Loucy (cell line): ENCODE data around the gene EEFSEC.
A peak's percentile ranks its signal among the peaks of the same experiment; 100 is the strongest.

Source experiments
- H2AFZ ChIP-seq: fragments of 200-600 bp; sonication (generic); 2 replicates; pipeline ENCODE4 v1.6.0; 2016; ENCODE audit warnings: antibody characterized with exemption, mild to moderate bottlenecking, low read length, moderate library complexity
- H3F3A ChIP-seq: fragments of 200-600 bp; 2 replicates; pipeline ENCODE4 v1.6.0; 2016; ENCODE audit warnings: antibody characterized with exemption, low read depth, mild to moderate bottlenecking
- H3K27me3 ChIP-seq: fragments of 200-600 bp; sonication (generic); 2 replicates; pipeline ENCODE4 v1.6.1; 2014; ENCODE audit warnings: low read length, mild to moderate bottlenecking; ENCODE audit not compliant: insufficient read depth, poor library complexity, severe bottlenecking
- H3K36me3 ChIP-seq: fragments of 200-600 bp; sonication (generic); 2 replicates; pipeline ENCODE4 v1.6.1; 2016; ENCODE audit warnings: low read length; ENCODE audit not compliant: insufficient read depth
- H3K4me1 ChIP-seq: fragments of 200-600 bp; sonication (generic); 2 replicates; pipeline ENCODE4 v1.5.1; 2014; ENCODE audit warnings: low read length, mild to moderate bottlenecking; ENCODE audit not compliant: insufficient read depth, poor library complexity, severe bottlenecking
- H3K4me2 ChIP-seq: fragments of 200-600 bp; sonication (generic); 2 replicates; pipeline ENCODE4 v1.6.0; 2014; ENCODE audit warnings: antibody characterized with exemption, low read length, low read depth, mild to moderate bottlenecking; ENCODE audit not compliant: poor library complexity, severe bottlenecking
- H3K4me3 ChIP-seq: fragments of 200-600 bp; sonication (generic); 2 replicates; pipeline ENCODE4 v1.5.1; 2014; ENCODE audit warnings: low read length, mild to moderate bottlenecking, mixed read lengths; ENCODE audit not compliant: poor library complexity, severe bottlenecking
- H3K79me2 ChIP-seq: fragments of 200-600 bp; sonication (generic); 2 replicates; pipeline ENCODE4 v1.6.1; 2014; ENCODE audit warnings: low read length; ENCODE audit not compliant: insufficient read depth
- H3K9ac ChIP-seq: fragments of 200-600 bp; sonication (generic); 2 replicates; pipeline ENCODE4 v1.6.0; 2014; ENCODE audit warnings: mild to moderate bottlenecking, low read depth, low read length, moderate library complexity; ENCODE audit not compliant: poor library complexity, severe bottlenecking
- H3K9me2 ChIP-seq: fragments of 200-600 bp; sonication (generic); replicated peaks from 2 replicates; pipeline ENCODE4 v1.6.1; 2016; ENCODE audit warnings: low read depth, low read length, mixed read lengths
- H3K9me3 ChIP-seq: fragments of 200-600 bp; sonication (generic); 2 replicates; pipeline ENCODE4 v1.6.1; 2014; ENCODE audit warnings: mild to moderate bottlenecking, antibody characterized with exemption, low read length, low read depth; ENCODE audit not compliant: insufficient read depth
- H4K20me1 ChIP-seq: fragments of 200-600 bp; sonication (generic); 2 replicates; pipeline ENCODE4 v1.6.0; 2014; ENCODE audit warnings: antibody characterized with exemption, low read length, mild to moderate bottlenecking; ENCODE audit not compliant: insufficient read depth, poor library complexity, severe bottlenecking
- EZH2phosphoT487 ChIP-seq: fragments of 200-600 bp; IDR thresholded peaks from 2 replicates; pipeline ENCODE4 v1.6.1; 2018; ENCODE audit warnings: antibody characterized with exemption, mild to moderate bottlenecking, moderate library complexity, borderline replicate concordance
- TF ChIP-seq, protein P1 (sequence below): fragments of 200-600 bp; sonication (generic); conservative IDR thresholded peaks from 2 replicates; pipeline ENCODE4 v1.5.1; 2014; ENCODE audit warnings: mild to moderate bottlenecking, antibody characterized with exemption, low read length

EEFSEC gene

DNA sequence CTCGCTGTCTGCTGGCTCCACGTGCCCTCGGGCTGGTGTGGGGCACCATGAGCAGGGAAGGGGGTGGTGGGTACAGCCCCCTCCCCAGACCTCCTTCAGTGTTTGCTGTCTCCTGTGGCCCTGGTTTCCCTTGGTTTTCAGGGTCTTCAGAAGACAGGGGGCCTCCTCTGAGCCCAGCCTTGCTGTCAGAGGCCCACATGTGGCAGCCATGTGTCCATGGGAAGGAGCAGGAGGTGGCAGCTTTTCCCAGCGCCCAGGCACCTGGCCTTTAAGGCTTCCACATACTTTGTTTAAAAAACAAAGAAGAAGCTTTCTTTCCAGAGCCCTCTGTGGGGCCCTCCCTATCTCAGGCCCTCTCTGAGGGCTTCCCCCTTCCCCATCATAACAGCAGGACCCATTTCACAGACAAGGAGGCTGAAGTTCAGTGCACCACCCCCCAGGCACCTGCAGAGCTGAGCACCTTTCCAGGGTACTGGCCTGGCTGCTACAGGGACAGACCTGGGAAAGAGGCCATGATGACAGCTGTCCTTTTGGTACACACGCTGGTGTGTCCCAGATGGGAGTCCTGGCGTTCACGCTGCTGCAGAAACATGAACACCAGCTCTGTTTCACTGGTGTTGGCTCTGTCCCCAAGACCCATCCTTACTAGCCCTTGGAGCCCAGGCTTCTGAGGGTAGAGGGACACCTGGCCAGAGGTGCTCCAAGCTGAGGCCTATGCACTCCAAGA lies 239.7 kb downstream of the EEFSEC start:
- H2AFZ ChIP-seq: no peak overlapping the region
- H3K9me2 ChIP-seq: no peaks in the 10 kb centered on the region
- no peaks in the 10 kb centered on the region for H4K20me1 ChIP-seq
- H3K4me3 ChIP-seq: no peak overlapping the region
- peaks cover 5% of the 10 kb centered on the region for H3K4me1 ChIP-seq
- no peak overlapping the region for H3K4me2 ChIP-seq
- H3K36me3 ChIP-seq: no peaks in the 10 kb centered on the region
- no peaks in the 10 kb centered on the region for H3F3A ChIP-seq
- H3K27me3 ChIP-seq: no peaks in the 10 kb centered on the region
- no peaks in the 10 kb centered on the region for H3K9me3 ChIP-seq
- no peak overlapping the region for H3K9ac ChIP-seq
- H3K79me2 ChIP-seq: no peaks in the 10 kb centered on the region
- TF ChIP-seq EZH2phosphoT487: no peak
- TF ChIP-seq, protein P1, sequence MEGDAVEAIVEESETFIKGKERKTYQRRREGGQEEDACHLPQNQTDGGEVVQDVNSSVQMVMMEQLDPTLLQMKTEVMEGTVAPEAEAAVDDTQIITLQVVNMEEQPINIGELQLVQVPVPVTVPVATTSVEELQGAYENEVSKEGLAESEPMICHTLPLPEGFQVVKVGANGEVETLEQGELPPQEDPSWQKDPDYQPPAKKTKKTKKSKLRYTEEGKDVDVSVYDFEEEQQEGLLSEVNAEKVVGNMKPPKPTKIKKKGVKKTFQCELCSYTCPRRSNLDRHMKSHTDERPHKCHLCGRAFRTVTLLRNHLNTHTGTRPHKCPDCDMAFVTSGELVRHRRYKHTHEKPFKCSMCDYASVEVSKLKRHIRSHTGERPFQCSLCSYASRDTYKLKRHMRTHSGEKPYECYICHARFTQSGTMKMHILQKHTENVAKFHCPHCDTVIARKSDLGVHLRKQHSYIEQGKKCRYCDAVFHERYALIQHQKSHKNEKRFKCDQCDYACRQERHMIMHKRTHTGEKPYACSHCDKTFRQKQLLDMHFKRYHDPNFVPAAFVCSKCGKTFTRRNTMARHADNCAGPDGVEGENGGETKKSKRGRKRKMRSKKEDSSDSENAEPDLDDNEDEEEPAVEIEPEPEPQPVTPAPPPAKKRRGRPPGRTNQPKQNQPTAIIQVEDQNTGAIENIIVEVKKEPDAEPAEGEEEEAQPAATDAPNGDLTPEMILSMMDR: no peak

DNA sequence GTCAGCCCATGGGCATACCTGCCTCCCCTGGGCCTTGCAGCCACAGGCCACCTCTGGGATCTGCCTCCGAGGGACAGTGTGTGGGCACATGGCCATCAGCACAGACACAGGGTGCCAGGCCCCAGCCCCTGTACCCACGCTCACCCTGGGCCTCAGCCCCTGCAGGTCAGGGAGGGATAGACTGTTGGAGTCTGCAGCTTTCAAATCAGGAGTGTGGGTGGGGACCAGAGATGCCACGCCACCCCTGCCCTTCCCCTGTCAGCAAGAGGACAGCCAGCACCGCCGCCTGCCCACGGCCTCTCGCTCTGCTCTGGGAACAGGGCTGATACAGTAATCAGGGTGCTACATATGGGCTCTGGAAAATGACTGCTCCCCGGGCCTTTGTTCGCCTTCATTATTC lies 240.8 kb downstream of the EEFSEC start:
- no peaks in the 10 kb centered on the region for H3K9me2 ChIP-seq
- H3K4me1 ChIP-seq: peaks cover 5% of the 10 kb centered on the region
- H3K79me2 ChIP-seq: no peaks in the 10 kb centered on the region
- no peak overlapping the region for H3K4me3 ChIP-seq
- no peak overlapping the region for H2AFZ ChIP-seq
- no peaks in the 10 kb centered on the region for H3K9me3 ChIP-seq
- H3K9ac ChIP-seq: no peak overlapping the region
- H4K20me1 ChIP-seq: no peaks in the 10 kb centered on the region
- H3K36me3 ChIP-seq: no peaks in the 10 kb centered on the region
- no peak overlapping the region for H3K4me2 ChIP-seq
- H3F3A ChIP-seq: no peaks in the 10 kb centered on the region
- TF ChIP-seq, protein P1: no peak
- TF ChIP-seq EZH2phosphoT487: no peak
- no peaks in the 10 kb centered on the region for H3K27me3 ChIP-seq

DNA sequence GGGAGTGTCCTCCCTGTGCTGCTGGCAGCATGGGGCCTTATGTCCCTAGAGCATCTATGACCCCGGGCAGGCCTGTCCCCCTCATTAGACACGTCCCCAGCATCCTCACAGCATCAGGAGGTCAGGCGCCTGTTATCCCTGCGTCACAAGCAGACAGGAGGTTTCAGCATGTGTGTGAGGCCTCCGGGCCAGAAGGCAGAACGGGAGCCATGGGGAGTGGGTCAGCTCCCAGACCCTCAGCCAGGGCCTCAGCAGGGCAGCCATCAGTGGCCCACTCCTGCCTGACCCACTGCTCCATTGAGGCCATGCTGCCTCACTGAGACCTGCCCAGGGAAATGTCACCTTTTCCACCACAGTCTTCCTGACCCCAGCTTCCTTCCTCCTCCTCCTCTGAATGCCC lies 241.8 kb downstream of the EEFSEC start:
- no peaks in the 10 kb centered on the region for H3K9me2 ChIP-seq
- H3K9ac ChIP-seq: peak overlapping the region; percentile 4
- no peak overlapping the region for H3K4me3 ChIP-seq
- no peaks in the 10 kb centered on the region for H3K36me3 ChIP-seq
- H3K27me3 ChIP-seq: no peaks in the 10 kb centered on the region
- H3K79me2 ChIP-seq: no peaks in the 10 kb centered on the region
- H3K9me3 ChIP-seq: no peaks in the 10 kb centered on the region
- H3K4me2 ChIP-seq: no peak overlapping the region
- no peaks in the 10 kb centered on the region for H4K20me1 ChIP-seq
- peaks cover 5% of the 10 kb centered on the region for H3K4me1 ChIP-seq
- TF ChIP-seq, protein P1: no peak
- TF ChIP-seq EZH2phosphoT487: no peak
- no peaks in the 10 kb centered on the region for H3F3A ChIP-seq
- no peak overlapping the region for H2AFZ ChIP-seq
